Activated T-cell treated with anti-CD3 and anti-CD28 coated beads, Interleukin-2, amount 50 U/mL, for 72 hours (primary cell): ENCODE data around the gene CXorf65. TPM values are rescaled to one million over a fixed set of nuclear protein-coding genes. Genes with fewer than 3 reads are reported as not detected.

Source experiments
- ATAC-seq, 2 donors: fragments of 150-1000 bp; cut with Tn5 transposase; replicated peaks in 1 of 2; 2 replicates each; pipeline ENCODE4 v1.10.0; 2021; ENCODE audit warnings: moderate library complexity in 2 of 2, mild to moderate bottlenecking in 1 of 2
- DNase-seq, 2 donors: peaks; one replicate each; pipeline ENCODE4 v3.0.0; 2021 to 2022; ENCODE audit warnings: mixed read lengths in 1 of 2
- H3K27ac Mint-ChIP-seq: one replicate; pipeline ENCODE4 v1.8.0; 2022; ENCODE audit warnings: mild to moderate bottlenecking, moderate library complexity, mixed read lengths
- H3K27me3 Mint-ChIP-seq: one replicate; pipeline ENCODE4 v1.8.0; 2022; ENCODE audit warnings: low read depth, mixed read lengths
- H3K36me3 Mint-ChIP-seq, 2 donors: one replicate each; pipeline ENCODE4 v1.8.0; 2022; ENCODE audit warnings: mixed read lengths in 2 of 2, mild to moderate bottlenecking in 1 of 2; ENCODE audit not compliant: insufficient read depth in 2 of 2
- H3K4me1 Mint-ChIP-seq: one replicate; pipeline ENCODE4 v1.8.0; 2022; ENCODE audit warnings: low read depth, mixed read lengths
- H3K4me3 Mint-ChIP-seq, 2 donors: one replicate each; pipeline ENCODE4 v1.8.0; 2022; ENCODE audit warnings: mild to moderate bottlenecking in 2 of 2, mixed read lengths in 2 of 2, moderate library complexity in 2 of 2
- H3K9me3 Mint-ChIP-seq, 2 donors: one replicate each; pipeline ENCODE4 v1.8.0; 2022; ENCODE audit warnings: mixed read lengths in 2 of 2
- total RNA-seq, 2 donors: library from RNA; stranded (reverse); gene quantifications; one replicate each; pipeline ENCODE4 v1.2.3, GENCODE V29; 2022

Gene CXorf65
- total RNA-seq, 2 donors from 2014 or later, result 16.4 to 26.0 TPM

DNA sequence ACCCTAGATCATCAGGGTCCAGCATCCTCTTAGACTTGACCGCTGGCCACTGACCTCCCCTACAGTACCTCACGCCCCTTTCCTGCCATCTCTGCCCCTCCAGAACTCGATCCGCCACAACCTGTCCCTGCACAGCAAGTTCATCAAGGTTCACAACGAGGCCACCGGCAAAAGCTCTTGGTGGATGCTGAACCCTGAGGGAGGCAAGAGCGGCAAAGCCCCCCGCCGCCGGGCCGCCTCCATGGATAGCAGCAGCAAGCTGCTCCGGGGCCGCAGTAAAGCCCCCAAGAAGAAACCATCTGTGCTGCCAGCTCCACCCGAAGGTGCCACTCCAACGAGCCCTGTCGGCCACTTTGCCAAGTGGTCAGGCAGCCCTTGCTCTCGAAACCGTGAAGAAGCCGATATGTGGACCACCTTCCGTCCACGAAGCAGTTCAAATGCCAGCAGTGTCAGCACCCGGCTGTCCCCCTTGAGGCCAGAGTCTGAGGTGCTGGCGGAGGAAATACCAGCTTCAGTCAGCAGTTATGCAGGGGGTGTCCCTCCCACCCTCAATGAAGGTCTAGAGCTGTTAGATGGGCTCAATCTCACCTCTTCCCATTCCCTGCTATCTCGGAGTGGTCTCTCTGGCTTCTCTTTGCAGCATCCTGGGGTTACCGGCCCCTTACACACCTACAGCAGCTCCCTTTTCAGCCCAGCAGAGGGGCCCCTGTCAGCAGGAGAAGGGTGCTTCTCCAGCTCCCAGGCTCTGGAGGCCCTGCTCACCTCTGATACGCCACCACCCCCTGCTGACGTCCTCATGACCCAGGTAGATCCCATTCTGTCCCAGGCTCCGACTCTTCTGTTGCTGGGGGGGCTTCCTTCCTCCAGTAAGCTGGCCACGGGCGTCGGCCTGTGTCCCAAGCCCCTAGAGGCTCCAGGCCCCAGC lies 5.7 kb downstream of the CXorf65 start:
- Mint-ChIP-seq H3K36me3 (peaks cover 0 to 6% of the 10 kb centered on the region in 2 donors), H3K27ac (peak overlapping the region; percentile 33), H3K4me3 (no peak overlapping the region), H3K4me1 (peaks cover 72% of the 10 kb centered on the region), H3K27me3 (peaks cover 22% of the 10 kb centered on the region), H3K9me3 (no peaks in the 10 kb centered on the region)
- no peak for DNase-seq
- peak in 1 of 2 donors; percentile 17 for ATAC-seq

DNA sequence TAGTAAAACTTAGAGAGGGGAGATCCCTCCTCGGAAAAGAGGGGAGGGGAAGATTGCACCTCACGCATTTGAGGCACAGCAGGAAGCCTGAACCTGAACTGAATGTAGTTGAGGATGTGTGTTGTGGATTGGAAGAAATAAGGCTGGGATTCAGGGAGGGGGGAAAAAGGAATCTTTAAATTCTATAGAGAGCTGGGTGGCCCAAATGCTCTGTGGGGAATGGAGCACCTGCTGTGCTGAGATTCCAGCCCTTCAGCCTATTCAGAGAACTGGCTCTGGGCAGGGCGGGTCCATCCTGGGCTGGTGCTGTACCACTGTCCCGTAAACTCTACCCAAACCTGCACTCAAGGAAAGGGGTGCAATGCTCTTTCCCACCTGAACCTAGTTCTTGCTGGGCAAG lies 6.8 kb downstream of the CXorf65 start:
- Mint-ChIP-seq H3K27me3 (peaks cover 26% of the 10 kb centered on the region), H3K27ac (no peak overlapping the region), H3K4me1 (peaks cover 68% of the 10 kb centered on the region), H3K36me3 (peaks cover 0 to 3% of the 10 kb centered on the region in 2 donors), H3K4me3 (no peak overlapping the region), H3K9me3 (no peaks in the 10 kb centered on the region)
- DNase-seq, result no peak
- no peak for ATAC-seq

DNA sequence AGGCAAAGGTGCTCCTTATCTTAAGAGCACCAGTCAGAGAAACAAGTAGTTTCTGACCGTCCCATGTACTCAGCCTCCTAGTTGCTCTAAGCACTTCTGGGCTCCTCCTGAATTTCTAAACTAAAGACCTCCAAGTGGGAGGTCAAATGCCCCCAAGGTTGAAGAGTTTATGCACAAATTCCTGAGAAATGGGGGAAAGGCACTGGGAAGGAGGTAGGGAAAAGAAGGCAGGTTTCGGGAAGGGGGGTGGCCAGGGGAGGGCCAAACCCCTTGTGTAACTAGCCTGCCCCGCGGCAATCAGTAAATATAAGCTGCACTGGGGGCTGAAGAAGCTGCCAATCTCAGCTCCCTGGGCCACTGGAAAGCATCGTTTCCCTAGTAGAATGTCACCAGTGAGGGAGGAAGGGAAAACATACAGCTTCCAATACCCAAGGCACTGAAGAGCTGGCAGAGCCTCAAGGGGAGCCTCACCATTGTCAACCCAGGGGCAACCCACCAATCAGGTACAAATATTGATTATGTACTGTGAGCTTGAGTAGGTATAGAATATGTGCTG lies 7.5 kb downstream of the CXorf65 start:
- H3K4me3 Mint-ChIP-seq, result no peak overlapping the region
- DNase-seq, result no peak
- H3K36me3 Mint-ChIP-seq, result peaks cover 0 to 1% of the 10 kb centered on the region in 2 donors
- H3K27ac Mint-ChIP-seq, result no peak overlapping the region
- ATAC-seq, result no peak
- H3K9me3 Mint-ChIP-seq, result no peaks in the 10 kb centered on the region
- H3K4me1 Mint-ChIP-seq, result peaks cover 61% of the 10 kb centered on the region
- H3K27me3 Mint-ChIP-seq, result peaks cover 33% of the 10 kb centered on the region

DNA sequence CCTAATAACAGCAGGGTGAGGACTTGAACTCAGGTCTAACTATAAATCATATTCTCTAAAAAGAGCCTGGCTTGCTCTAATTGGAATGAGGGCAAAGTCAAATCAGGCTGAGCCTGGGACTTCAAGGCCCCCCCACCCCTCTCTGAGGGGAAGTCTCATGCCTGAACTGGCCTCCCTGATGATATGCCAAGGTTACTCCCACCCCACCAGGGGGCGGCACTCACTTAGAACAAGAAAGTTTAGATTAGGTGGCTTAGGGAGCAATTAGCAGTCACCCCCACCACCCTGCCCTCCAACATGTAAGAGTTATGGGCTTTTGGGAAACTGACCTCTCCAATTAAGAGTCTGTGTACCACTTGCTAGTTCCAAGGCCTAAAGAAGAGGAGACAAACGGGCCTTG lies 8.2 kb downstream of the CXorf65 start:
- DNase-seq, result peak; percentile 73 to 77
- ATAC-seq, result peak; percentile 40 to 47
- peaks cover 40% of the 10 kb centered on the region for H3K27me3 Mint-ChIP-seq
- peak overlapping the region in 1 of 2 donors; percentile 60 for H3K4me3 Mint-ChIP-seq
- no peaks in the 10 kb centered on the region for H3K9me3 Mint-ChIP-seq
- H3K36me3 Mint-ChIP-seq, result peaks cover 0 to 1% of the 10 kb centered on the region in 2 donors
- peak overlapping the region; percentile 32 for H3K27ac Mint-ChIP-seq
- peaks cover 58% of the 10 kb centered on the region for H3K4me1 Mint-ChIP-seq

DNA sequence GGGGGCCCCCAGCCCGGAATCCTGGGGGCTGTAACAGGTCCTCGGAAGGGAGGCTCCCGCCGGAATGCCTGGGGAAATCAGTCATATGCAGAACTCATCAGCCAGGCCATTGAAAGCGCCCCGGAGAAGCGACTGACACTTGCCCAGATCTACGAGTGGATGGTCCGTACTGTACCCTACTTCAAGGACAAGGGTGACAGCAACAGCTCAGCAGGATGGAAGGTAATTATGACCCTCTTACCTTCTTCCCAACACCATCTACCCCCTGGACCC lies 9.8 kb downstream of the CXorf65 start:
- Mint-ChIP-seq H3K36me3 (peaks cover 0 to 1% of the 10 kb centered on the region in 2 donors), H3K4me1 (peaks cover 45% of the 10 kb centered on the region), H3K4me3 (peak overlapping the region; percentile 98 to 100), H3K27ac (no peak overlapping the region), H3K27me3 (peaks cover 42% of the 10 kb centered on the region), H3K9me3 (no peaks in the 10 kb centered on the region)
- ATAC-seq (peak in 1 of 2 donors; percentile 4), DNase-seq (no peak)

DNA sequence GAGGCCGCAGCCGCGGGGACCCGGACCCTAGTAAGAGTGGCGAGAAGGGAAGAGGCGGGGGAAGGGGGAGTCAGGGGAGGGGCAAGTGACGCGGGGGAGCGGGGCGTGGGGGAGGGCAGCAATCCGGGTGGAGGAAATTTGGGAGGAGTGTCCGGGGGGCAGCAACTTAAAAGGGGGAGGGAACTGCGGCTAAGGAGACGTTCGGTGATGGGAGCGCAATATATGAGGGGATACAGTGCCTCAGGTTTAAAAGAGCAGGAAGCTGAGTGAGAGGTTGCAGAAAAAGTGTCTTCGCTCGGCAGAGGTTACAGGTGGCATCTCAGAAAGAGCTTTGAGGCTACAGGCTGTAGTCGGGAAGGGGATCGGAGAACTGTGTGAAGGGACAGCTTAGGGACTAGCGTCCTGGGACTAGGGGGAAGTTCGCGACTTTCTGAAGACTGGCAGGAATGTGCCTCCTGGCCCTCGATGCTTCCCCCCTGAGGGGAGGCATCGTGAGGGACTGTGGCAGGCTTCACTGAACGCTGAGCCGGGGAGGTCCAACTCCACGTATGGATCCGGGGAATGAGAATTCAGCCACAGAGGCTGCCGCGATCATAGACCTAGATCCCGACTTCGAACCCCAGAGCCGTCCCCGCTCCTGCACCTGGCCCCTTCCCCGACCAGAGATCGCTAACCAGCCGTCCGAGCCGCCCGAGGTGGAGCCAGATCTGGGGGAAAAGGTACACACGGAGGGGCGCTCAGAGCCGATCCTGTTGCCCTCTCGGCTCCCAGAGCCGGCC lies 10.4 kb downstream of the CXorf65 start:
- H3K27ac Mint-ChIP-seq, result peak overlapping the region; percentile 94
- peak; percentile 59 for ATAC-seq
- peak in 1 of 2 donors; percentile 18 for DNase-seq
- peaks cover 42% of the 10 kb centered on the region for H3K27me3 Mint-ChIP-seq
- H3K4me1 Mint-ChIP-seq, result peaks cover 40% of the 10 kb centered on the region
- H3K9me3 Mint-ChIP-seq, result no peaks in the 10 kb centered on the region
- H3K4me3 Mint-ChIP-seq, result peak overlapping the region; percentile 98 to 100
- H3K36me3 Mint-ChIP-seq, result peaks cover 0 to 1% of the 10 kb centered on the region in 2 donors

DNA sequence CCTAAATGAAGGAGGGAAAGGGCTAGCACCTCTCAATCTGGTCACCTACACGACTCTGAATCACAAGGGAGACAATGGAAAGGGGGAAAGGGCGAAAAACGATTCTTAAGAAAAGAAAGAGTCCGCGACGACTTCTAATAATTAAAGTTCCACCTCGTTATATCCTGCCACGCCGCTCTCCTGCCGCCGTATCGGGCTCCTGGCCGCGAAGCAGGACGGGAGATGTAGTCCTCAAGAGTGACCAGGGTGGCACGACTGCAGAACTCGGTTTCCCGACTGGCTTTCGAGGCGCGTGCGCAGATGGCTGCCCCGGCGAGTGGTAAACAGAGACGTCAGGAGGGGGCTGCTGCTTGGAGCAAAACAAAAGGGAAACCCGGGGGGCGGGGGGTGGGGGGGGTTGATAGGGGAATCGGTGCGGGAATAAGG lies 11.0 kb downstream of the CXorf65 start, which contains the start of gene FOXO4:
Gene FOXO4 (plus strand): TSS at position 297 of the 426 bp plus-strand sequence. CDS start 678 bp downstream, outside the sequence.
- peak within 1 kb of the TSS; percentile 94 for H3K27ac Mint-ChIP-seq
- peaks cover 39% of the 10 kb centered on the region for H3K27me3 Mint-ChIP-seq
- no peaks in the 10 kb centered on the region for H3K9me3 Mint-ChIP-seq
- ATAC-seq (peak; percentile 84 to 90), DNase-seq (peak; percentile 84 to 90)
- H3K4me3 Mint-ChIP-seq, result peak within 1 kb of the TSS; percentile 98 to 100
- peaks cover 34% of the 10 kb centered on the region for H3K4me1 Mint-ChIP-seq
- peaks cover 0 to 1% of the 10 kb centered on the region in 2 donors for H3K36me3 Mint-ChIP-seq

DNA sequence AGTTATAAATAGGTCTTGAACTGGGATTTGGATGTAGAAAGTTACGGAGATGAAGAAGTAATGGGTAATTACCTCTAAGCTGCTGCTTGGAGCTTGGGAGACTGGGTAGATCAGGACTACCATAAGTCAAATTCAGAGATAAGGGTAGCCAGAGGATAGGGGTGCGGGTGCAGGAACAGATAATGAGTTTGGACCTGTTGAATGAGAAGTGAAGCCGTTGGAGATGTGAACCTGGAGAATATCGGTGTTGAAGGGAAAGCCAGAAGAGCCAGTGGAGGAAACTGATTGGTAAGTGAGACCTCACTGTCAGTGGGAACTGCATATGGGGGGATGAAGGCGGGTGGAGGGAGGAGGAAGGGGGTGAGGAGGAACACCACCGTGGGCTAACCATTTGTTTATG lies 11.5 kb downstream of the CXorf65 start:
- H3K9me3 Mint-ChIP-seq, result no peaks in the 10 kb centered on the region
- no peak for DNase-seq
- peaks cover 36% of the 10 kb centered on the region for H3K27me3 Mint-ChIP-seq
- no peak for ATAC-seq
- H3K27ac Mint-ChIP-seq, result no peak overlapping the region
- peak overlapping the region; percentile 98 to 100 for H3K4me3 Mint-ChIP-seq
- peaks cover 32% of the 10 kb centered on the region for H3K4me1 Mint-ChIP-seq
- peaks cover 0 to 1% of the 10 kb centered on the region in 2 donors for H3K36me3 Mint-ChIP-seq

DNA sequence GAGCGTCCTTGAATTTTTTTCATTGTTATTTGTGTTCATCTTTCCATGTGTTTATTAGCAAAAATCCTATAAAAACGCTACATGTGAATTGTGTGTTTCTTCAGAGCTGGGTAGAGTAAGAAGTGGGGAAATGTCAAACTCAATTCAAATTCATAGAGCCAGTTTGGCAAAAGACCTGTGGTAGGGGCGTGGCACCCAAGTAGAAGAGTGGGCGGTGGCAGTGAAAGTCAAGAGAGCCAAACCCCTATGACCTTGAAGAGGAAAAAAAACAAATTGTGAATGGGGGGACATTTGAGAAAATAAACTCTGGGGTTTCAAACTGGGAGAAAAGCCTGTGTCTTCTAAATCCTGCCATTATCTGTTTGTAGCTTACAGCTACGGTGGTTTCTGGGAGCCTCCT lies 15.3 kb downstream of the CXorf65 start:
- Mint-ChIP-seq H3K4me3 (no peak overlapping the region), H3K4me1 (peaks cover 13% of the 10 kb centered on the region), H3K27ac (no peak overlapping the region), H3K36me3 (peaks cover 0 to 1% of the 10 kb centered on the region in 2 donors), H3K9me3 (no peaks in the 10 kb centered on the region), H3K27me3 (peaks cover 21% of the 10 kb centered on the region)
- DNase-seq, result no peak
- no peak for ATAC-seq

DNA sequence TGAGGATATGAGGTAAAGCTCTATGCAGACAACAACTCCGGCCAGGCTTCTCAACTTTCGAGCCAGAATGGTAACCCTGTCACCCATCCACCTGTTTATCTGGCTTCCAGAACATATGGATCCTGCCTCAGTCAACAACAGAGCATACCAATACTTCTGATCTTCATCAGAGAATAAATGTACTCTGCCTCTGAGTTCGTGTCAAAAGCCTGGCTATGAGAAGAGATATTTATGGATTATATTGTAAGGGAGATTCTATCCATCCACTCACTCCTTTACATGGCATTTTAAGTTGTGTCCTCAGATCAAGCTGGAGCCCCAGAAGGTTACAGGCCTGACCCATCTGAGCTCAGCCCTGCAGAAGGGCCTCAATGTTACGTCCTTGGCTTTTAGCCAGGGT lies 20.6 kb downstream of the CXorf65 start:
- peaks cover 12% of the 10 kb centered on the region for H3K4me1 Mint-ChIP-seq
- H3K27ac Mint-ChIP-seq, result no peak overlapping the region
- no peaks in the 10 kb centered on the region for H3K9me3 Mint-ChIP-seq
- ATAC-seq (no peak), DNase-seq (no peak)
- H3K36me3 Mint-ChIP-seq, result no peaks in the 10 kb centered on the region
- no peaks in the 10 kb centered on the region for H3K27me3 Mint-ChIP-seq
- no peak overlapping the region for H3K4me3 Mint-ChIP-seq

DNA sequence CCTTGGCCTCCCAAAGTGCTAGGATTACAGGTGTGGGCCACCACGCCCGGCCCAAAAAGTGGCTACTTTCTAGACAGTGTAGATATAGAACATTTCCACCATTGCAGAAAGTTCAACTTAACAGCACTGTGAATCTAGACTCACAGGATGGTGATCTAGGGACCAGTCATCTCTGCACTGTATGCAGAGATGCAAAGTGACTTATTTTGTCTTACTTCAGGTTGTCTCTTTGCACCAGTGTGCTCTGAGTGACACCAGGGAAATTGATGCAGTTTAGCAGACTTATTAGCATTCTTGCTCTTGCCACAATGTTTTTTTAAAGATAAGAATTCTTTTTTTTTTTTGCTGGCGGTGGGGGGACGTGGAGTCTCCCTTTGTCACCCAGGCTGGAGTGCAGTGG lies 23.7 kb downstream of the CXorf65 start:
- Mint-ChIP-seq H3K4me1 (peaks cover 12% of the 10 kb centered on the region), H3K27me3 (no peaks in the 10 kb centered on the region), H3K9me3 (no peaks in the 10 kb centered on the region), H3K27ac (no peak overlapping the region), H3K4me3 (no peak overlapping the region), H3K36me3 (no peaks in the 10 kb centered on the region)
- ATAC-seq (no peak), DNase-seq (no peak)

DNA sequence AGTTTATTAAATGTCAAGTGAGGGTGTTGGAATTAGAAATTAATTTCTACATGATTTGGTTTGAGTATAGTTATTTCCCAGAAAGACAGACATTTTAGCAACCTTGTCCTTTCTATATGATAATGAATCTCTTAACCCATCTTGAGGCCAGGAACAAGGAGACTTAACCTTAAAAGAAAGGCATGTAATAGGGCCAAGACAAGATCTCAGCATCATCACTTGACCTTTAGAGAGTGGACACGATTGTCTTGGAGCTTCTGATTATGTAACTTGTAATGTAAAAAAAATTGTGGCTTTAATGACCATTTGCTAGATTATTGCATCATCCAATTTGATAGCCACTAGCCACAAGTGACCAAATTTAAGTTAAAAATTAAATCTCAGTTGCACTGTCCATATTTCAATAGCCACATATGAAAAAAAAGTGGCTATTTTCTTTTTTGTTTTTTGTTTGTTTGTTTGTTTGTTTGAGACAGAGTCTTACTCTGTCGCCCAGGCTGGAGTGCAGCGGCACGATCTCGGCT lies 24.4 kb downstream of the CXorf65 start:
- H3K27ac Mint-ChIP-seq, result peak overlapping the region; percentile 81
- DNase-seq (no peak), ATAC-seq (peak in 1 of 2 donors; percentile 25)
- no peak overlapping the region for H3K4me3 Mint-ChIP-seq
- H3K27me3 Mint-ChIP-seq, result no peaks in the 10 kb centered on the region
- H3K4me1 Mint-ChIP-seq, result peaks cover 12% of the 10 kb centered on the region
- no peaks in the 10 kb centered on the region for H3K9me3 Mint-ChIP-seq
- no peaks in the 10 kb centered on the region for H3K36me3 Mint-ChIP-seq
